GM19328 (cell line): ENCODE measurements around the gene LRRC28.

Experiments
- ATAC-seq: cut with Tn5 transposase; IDR thresholded peaks from one replicate; pipeline ENCODE4 v1.9.1; 2021; ENCODE audit warnings: mild to moderate bottlenecking, moderate library complexity; ENCODE audit not compliant: unreplicated experiment

LRRC28 gene

GRCh38 chr15:99413955-99414754, 162.9 kb downstream of the LRRC28 start:
- ATAC-seq = no peak

DNA sequence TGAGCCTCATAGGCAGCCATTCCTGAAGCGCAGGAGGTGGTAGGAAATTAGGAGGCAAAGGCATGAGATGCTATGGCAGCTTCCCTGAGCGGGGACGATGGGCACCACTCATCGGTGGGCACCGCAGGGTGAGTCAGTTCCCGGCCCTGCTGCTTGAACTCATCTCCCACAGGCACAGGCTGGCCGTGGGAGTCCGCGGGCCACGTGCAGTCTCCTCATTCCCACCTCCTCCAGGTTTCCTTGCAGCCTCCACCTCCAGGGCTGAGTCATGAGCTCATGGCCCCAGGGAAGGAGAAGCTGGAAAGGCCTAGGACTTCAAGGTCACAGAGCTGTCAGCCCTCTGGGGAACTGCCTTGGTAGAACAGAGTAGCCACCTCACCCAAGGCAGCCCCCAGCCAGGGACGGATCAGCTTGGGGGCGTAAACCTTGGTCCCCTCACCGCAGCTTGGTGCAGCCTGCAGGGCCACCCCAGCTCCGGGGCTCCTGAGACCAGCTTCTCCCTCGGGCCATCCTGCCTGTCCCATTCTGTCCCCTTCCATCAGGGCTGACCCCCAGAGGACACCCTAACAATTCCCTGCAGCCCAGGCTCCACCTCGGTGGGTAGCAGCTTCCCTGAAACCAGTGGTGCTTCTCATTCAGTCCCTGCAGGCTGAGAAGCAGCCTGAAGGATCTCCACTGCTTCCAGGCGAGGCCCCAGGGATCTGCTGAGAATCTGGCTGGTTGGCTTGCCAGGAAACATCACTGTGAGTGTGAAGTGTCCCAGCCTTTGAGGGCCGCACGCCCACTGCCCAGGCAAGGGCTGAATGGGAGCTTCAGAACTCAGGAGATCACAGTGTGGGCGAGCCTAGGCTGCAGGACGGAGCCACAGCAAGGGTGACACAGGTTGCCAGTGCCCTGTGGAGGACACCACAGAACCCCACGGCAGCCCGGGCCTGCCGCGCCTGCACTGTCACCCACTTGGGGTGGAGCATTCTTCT, 163.8 kb downstream of the LRRC28 start:
- no peak for ATAC-seq

- ATAC-seq = no peak
These were observed 165.2 kb downstream of the LRRC28 start for GRCh38 chr15:99416191-99417188.

DNA sequence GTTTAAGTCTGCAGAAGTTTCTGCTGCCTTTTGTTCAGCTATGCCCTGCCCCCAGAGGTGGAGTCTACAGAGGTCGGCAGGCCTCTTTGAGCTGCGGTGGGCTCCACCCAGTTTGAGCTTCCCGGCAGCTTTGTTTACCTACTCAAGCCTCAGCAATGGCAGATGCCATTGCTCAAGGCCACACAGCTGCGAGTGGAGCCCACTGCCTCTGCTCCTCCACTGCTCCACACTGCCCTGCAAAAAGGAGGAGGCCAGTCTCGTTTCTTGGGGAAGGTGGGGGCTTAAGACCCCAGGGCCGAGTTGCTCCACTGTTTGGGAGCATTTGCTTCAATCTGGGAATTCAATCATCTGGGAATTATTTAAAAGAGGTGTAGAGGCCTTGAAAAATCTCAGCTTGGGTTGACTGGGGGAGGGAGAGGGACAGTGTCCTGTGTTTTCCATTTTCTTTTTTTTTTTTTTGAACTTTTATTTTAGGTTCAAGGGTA, 169.9 kb downstream of the LRRC28 start:
- ATAC-seq = no peak

GRCh38 chr15:99421758-99422157, 170.5 kb downstream of the LRRC28 start:
- ATAC-seq = no peak

DNA sequence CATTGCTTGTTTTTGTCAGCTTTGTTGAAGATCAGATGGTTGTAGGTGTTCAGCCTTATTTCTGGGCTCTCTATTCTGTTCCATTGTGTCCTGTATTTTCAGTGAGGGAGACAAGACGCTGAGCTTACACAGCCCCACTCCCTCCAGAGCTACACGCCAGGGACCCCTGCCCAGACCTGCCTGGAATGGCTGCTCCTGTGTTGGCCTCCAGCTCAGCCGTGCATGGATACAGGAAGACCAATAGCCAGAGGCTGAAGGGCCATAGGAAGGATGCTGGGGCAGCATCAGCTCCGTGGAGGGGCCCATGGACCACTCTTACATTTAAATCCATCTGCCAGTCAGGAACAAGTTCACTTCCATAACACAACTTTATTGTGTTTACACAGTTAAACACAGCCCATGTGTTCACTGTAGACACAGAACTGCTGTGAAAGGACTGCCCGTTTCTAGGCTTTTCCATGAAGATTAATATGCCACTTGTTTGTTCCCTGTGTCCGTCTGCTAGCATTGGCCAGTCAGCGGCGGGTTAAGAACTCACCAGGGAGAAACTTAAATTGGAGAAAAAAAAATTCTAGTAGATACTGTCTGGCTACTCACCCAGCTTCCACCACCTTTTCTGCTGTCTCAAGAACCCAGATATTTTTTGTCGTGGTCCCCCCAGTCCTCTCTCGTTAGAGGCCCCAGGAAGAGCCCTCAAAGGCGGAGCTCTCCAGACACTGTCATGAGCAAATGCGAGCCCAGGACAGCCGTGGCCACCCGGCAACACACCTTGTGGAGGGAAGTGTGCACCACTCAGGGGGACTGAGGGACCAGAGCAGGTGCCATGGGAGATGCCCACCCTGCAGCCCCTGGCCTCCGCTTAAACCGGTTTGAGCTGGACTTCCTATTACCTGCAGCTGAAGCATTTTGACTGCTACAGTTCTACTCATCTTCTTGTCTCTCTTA, 172.2 kb downstream of the LRRC28 start:
- ATAC-seq = no peak

DNA sequence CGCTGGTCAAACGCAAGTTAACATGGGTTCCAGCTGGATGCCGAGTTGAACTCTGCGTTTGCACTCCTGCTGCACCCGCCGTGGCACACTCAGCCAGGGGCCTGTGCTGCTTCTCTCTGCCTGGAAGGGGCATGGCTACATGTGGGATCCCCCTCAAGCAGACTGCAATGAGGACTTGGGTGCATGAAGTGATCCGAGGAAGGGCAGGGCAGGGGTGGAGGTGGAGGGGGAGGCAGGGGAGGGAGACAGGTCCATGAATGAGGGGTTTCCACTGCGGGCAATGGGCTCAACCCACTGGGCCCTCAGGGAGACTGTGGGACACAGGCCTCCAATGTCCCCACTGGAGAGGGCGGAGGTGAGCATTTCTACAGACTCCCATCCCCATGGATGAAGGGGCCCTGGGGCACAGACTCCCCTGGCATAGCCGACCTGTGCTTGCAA, 172.9 kb downstream of the LRRC28 start:
- ATAC-seq = no peak

DNA sequence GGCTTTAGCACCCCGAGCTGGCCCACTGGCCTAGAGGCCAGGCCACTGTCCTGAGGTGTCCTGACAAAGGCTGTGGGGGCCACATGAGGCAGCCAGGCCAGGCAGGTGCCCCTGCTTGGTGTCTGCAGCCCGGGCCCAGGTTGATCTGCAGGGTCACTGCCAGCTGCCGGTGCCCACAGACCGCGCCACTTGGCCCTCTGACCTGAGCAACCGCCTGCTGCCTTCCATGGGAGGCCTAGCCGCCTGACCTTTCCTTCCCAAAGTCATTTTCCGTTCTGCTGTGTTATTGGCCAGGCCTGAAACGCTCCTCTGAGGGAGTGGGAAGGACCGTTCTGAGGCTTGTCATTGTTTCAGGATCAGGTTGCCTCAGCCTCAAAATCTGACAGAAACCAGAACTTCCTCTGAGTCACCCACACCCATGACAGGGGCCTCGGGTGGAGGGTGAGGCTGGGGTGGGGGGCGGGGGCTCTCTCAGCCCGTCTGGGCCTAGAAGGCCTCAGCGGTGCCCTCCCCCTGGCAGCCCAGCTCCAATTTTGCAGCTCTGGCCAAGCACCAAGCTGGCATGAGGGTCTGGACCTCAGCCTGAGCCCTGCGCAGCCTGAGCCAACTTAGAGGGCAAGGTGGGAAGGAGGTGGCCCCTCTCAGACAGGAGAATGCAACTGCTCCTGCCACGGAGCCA, 173.8 kb downstream of the LRRC28 start:
- no peak for ATAC-seq

- no peak for ATAC-seq
These were observed 174.5 kb downstream of the LRRC28 start for GRCh38 chr15:99425657-99426301.

GRCh38 chr15:99426431-99427105, 175.3 kb downstream of the LRRC28 start:
- ATAC-seq = no peak

- no peak for ATAC-seq
These were observed 175.9 kb downstream of the LRRC28 start for GRCh38 chr15:99427210-99427609.

DNA sequence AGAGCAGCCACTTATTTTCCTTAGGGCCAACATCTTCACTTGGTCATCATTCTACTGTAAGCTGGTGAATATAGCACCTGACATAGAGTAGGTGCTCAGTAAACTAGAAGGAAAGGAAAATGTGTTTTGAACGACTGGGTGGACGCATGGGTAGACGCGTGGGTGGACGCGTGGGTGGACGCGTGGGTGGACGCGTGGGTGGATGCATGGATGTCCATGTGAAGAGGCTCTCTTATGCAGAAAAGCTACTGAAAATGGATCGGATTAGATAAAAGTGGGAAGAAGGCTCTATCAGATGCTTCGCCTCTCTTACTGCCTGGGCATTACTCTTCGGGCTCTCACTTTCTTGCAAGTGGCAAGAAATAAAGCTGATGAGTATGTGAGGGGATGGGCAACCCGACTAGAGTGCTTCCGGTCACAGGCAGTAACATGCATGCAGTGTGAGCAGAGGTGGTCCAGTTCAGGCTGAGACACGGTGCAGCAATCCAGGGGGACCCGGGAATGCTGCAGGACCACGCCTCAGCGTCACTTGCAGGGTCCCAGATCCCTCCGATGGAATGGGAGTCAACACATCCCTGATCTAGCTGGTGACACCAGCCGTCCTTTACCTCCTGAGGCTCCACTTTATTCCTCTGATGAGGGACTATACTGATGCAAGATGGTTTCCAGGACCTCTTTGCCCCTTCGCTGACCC, 176.5 kb downstream of the LRRC28 start:
- ATAC-seq = no peak

- ATAC-seq = no peak
These were observed 178.4 kb downstream of the LRRC28 start for GRCh38 chr15:99429681-99430081.

DNA sequence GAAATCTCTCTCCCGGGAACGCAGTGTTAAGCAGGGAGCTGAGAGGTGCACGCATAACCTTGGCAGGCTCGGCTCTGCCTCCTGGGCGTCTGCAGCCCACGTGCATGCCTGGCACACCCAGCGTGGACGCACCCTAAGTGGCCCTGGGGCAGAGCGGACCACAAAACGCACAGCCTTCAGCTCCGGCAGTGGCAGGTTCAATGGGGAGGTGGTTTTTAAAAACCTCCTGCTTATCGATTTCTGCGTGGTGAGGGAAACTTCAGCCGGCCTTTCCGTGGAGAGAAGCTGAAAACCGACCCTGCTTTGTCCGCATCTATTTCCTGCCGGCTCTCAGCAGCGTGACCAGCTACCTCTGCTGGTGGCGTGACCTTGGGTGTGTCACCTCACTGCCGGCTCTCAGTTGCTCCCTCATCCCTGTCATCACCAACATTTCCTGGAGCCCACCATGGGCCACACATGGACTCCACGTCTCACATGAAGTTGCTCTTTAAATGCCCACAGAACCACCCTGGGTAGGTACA, 179.7 kb downstream of the LRRC28 start:
- no peak for ATAC-seq

DNA sequence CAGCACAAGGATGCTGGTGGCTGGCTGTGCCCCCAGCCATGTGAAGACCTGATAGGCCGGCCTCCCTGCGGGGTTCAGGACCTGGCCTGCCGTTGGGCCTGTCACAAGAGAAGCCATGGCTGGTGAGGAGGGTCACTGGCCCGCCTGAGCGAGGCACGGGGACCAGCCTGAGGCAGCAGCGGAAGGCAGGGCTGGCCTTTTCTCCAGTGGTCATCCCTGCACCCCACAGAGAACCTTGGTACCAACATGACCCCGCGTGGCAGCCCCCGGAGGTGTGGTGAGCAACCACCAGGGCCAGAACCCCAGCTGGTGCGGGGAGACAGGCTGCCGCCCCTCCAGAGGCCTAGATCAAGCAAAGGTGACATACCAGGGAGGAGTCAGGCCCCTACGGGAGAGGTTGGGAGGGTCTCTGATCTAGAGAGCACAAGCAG, 180.4 kb downstream of the LRRC28 start:
- no peak for ATAC-seq

GRCh38 chr15:99432271-99433025, 181.2 kb downstream of the LRRC28 start:
- no peak for ATAC-seq
